C1 segment of cervical spinal cord (tissue), 14 donors: ENCODE measurements around the gene CIDEB.
"Not testable (repeated sequence)": the region's sequence is repeated elsewhere in the genome, so short reads cannot be mapped to it uniquely, and the experiment has no call there.

Source experiments
- DNase-seq, 14 donors: peaks; one replicate each; lab custom pipeline; 2025; lab: John Stamatoyannopoulos, UW

CIDEB gene, protein sequence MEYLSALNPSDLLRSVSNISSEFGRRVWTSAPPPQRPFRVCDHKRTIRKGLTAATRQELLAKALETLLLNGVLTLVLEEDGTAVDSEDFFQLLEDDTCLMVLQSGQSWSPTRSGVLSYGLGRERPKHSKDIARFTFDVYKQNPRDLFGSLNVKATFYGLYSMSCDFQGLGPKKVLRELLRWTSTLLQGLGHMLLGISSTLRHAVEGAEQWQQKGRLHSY

DNA sequence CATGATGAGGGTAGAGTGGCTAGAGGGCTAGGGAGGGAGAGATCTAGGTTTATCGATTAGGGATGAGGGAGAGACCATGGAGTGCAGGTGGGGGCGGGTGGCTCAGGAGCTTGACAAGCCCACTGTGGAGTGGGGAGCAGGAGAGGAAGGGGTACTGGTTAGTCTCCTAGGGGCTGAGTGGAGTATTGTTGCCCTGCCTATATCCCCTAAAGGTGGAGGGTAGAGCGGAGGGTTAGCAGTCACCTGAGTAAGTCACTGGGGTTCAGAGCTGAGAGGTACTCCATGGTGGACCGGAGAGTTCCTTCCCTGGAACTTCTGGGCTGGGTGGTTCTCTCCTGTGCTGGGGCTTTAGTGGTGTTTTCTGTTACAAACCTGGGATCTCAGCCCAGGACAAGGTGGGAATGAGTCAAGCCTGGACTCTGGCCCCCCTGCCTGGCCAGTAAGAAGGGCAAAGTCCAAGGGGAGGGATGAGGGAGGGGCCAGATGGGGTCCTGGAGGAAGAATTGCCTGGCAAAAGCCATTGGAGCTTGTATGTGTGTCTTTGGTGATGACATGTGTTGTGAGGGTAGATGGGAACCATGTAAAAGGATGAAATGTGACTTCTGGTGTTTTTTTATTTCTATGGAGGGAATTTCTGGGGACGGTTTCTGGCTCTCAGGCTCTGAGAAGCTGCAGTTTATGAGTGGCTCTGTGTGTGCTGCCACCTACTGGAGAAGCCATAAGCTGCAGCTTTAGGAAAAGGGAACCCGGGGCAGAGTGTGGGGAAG is at the start of gene CIDEB:
TSS of gene CIDEB (minus strand) at position 403 of the 767 bp plus-strand sequence. CDS start at position 284, 119 bp downstream.
- DNase-seq = peak in 5 of 14 donors; percentile 9 to 61 (median 26)

DNA sequence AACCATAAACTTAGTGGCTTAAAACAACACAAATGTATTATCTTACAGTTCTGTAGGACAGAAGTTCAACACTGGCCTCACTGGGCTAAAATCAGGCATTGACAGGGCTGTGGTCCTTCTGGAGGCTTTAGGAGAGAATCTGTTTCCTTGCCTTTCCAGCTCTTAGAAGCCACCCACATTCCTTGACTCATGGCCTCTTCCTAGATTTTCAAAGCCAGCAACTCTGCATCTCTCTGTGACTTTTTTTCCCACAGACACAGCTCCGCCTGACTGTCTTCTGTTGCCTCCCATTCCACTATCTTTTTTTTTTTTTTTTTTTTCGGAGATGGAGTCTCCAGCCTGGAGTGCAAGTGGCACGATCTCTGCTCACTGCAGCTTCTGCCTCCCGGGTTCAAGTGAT is 48.4 kb upstream of the CIDEB start:
- no peak for DNase-seq

DNA sequence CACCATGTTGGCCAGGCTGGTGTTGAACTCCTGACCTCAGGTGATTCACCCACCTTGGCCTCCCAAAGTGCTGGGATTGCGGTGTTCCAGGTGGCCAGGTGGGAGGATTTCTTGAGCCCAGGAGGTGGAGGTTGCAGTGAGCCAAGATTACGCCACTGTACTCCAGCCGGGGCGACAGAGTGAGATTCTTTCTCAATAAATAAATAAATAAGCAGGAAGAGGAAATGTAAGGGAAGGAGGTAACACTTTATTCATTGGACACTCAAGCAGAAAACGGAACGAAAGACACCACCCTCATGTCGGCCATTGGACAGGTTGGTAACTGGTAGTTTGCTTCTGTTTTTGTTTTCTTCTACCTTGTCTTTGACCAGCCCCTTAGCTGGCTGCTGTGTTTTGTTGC is 47.2 kb upstream of the CIDEB start:
- no peak for DNase-seq

DNA sequence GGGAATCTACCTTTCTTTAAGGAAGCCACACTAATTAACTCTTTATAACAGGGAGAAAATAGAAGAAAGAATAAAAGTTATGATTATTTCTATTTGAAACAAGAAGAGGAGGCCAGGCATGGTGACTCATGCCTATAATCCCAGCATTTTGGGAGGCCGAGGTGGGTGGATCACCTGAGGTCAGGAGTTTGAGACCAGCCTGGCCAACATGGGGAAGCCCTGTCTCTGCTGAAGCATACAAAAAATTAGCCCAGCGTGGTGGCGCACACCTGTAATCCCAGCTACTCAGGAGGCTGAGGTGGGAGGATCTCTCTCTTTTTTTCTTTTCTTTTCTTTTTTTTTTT is 46.7 kb upstream of the CIDEB start:
- not testable (repeated sequence) for DNase-seq

DNA sequence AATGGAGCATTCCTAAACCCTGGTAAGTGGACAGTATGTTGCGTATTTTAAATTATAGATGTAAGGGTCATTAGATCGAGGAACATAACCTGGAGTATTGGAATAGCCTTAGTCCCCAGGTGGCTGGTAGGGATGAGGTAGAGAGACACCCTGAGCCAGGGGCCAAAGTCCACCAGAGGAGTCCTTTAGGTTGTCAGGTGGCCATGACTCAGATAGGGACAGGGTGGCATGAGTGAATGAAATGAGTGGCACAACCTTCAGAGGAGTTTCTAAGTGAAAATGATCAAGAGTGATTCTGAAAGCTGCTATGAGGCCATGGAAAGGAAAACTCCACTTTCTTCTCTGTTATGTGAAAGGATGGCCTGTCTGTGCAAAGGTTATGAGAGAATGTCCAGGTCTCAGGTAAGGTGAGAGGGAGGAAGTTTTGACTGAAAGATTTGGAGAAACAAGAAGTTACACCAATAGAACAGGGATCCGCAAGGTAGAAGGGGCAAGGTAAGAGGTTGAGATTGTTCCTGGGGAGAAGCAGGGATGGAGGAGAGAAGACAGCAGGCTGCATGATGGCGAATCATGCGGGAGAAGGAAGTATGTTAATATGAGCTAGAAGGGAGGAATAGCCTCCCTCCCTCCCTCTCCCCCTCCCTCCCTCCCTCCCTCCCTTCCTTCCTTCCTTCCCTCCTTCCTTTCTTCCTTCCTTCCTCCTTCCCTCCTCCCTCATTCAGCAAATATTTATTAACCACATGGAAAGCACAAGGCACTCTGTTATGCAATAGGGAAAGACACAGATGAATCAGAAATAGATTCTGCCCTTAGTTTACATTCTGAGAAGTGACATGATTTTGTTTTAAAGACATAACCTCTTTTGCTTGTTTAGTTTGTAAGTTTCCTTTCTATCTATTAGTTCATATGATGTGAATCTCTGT is 46.0 kb upstream of the CIDEB start:
- no peak for DNase-seq

DNA sequence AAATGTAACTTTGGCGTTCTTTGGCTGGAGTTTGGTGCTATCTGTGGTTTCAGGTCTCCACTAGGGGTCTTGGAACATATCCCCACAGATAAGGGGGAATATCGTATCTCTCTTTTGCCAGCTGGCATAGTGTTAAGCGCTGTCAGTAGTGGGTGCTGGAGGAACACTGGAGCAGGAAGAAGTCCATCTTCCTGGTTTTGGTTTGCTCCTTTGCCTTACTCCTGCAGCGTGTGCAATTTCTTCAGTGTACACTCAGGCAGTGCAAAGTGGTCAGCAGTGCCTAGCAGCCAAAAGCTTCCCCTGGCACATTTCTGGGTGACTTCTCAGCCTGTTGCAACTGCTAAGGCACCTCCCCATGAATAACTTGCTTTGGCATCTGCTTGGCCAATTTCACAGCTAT is 43.7 kb upstream of the CIDEB start:
- DNase-seq = no peak

DNA sequence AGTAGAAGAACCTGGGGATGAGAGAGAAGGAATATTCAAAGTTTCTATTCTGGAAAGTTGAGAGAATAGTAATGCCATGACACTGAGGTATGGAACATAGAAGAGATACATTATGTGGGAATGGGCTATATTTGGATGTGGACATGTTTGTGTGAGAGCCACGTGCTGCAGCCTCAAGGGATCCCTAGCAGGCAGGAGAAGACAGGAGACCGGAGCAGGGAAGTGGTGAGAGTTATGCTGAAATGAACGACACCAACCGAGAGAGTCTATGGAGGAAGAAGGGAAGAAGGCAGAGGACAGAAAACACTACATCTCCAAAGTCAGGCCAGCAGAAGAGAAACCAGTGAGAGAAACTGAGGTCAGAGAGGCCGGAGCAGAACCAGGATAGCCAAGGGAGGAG is 42.0 kb upstream of the CIDEB start:
- no peak for DNase-seq

DNA sequence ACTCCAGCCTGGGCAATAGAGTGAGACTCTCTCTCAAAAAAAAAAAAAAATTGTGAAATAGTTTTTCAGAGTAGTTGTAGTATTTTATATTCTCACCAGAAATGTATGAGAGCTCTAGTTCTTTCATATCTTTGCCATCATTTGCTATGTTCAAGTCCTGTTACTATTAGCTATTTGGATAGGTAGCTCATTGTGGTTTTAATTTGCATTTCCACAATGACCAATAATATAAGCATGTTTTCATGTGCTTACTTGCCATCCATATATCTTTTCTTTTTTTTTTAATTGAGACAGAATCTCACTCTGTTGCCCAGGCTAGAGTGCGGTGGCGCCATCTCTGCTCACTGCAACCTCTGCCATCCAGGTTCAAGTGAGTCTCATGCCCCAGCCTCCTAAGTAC is 40.4 kb upstream of the CIDEB start:
- no peak for DNase-seq

DNA sequence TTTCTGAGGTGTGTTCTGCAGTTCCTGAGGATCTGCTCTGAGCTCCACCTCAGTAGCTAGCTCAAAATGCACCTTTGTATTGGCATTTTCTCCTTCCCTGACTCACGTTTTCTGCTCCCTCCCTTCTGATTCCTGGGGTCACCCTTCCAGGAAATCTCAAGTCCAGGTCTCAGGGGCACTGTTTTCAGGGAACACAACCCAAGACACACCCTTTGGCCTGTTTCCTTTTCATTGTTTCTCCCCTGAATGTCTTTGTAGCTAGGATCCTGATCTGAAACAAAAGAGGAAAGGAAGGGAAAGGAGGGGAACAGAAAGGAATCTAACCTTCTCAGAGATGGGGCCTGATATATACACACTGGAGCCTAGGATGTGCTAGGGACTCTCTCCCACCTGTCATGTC is 39.4 kb upstream of the CIDEB start:
- no peak for DNase-seq

DNA sequence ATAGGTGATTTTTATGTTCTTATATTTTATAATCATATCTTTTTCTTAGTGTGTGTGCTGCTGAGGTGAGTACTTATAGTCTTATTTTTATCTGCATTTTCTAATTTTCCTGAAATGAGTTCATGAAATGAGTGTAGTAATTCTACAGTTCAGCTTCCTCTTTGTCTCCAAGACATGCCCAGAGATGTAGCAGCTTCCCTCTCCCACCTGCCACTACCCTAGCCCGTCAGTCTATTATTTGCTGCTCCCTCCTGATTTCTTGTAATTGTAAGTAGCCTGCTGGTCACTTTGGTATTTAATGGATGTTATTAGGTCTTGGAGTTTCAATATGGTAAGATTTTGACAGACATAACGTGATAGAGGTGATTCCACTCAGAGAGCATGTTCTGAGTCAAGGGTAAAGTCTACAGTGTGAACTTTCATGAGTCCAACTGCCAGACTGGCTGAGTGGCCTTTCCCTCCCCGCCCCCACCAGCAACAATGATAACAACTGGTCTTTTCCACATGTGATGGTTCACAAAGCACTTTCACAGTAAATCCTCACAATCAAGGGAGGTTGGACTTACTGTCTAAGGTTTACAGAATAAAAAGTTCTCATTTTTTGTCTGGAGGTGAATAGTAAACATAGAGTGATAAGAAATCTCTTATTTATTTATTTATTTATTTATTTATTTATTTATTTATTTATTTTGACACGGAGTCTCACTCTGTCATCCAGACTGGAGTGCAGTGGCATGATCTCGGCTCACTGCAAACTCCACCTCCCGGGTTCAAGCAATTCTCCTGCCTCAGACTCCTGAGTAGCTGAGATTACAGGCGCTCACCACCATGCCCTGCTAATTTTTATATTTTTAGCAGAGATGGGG is 36.3 kb upstream of the CIDEB start:
- DNase-seq = no peak

DNA sequence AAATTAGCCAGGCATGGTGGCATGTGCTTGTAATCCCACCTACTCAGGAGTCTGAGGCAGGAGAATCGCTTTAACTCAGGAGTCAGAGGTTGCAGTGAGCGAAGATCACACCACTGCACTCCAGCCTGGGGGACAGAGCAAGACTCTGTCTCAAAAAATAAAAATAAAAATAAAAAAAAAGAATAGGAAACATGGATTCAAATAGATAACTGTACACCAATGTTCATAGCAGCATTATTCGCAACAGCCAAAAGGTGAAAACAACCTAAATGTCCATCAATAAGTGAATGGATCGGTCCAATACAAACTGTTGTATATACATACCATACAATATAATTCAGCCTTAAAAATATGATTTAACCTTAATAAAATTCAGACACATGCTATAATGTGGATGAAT is 35.1 kb upstream of the CIDEB start:
- DNase-seq = no peak

DNA sequence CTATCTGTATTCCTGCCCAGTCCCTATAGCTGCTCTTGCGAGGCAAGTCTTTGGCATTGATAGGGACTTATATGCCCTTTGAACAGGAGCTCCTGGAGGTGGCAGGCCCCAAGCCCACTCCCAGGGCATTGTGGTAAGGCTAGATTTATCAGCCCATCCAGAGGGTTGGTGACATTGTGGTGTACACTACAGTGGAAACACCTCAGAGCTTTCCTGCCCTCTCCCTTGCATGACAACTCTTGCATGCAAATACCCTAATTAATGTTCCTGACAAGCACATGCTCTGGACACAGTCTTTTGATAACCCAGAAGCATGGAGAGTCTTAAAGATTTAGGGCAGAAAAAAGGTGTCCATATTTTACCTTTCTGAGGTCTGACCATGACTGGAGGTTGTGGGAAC is 32.8 kb upstream of the CIDEB start:
- DNase-seq = no peak

DNA sequence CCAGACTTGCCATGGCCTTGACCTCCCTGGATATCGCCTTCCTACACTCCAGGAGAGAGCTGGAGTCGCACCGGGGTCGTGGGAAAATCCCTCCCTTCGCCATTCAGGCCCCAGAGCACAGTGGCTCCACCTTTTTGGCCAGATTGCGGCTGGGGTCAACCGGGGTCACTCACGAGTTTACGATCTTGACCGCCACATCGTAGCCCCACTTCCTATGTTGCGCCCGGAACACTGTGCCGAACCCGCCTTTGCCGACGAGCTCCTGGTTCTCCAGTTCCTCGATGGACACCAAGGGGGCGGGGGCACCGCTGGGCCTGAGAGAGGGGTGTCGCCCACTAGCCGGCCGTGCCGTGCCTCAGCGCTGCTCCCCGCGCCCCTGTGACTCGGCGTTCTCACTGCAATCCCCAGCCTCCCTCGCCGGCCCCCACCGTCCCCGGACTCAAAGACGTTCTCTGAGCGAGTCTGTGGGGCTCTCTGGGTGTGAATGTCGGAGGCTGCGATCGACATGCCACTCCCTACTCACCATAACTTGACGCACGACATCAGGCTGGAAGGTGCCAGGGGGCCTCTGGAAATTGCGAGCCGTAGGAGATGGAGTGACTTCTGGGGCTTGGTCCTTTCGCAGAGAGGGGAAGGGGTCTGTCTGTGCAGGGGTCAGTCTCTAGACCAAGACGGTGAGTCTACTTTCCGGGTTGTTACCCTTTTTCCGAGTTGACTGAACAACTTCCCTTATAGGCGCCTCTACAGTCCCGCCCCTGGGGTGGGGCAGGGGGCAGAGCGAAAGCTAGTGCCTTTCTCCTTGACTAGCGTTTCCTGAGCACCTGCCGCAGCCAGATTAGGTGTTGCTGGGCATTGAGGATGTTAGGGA is 31.7 kb upstream of the CIDEB start, which contains the start of gene RIPK3:
TSS of gene RIPK3 (minus strand) at position 708 of the 868 bp plus-strand sequence. CDS start at position 543, 165 bp downstream.
- DNase-seq = no peak

DNA sequence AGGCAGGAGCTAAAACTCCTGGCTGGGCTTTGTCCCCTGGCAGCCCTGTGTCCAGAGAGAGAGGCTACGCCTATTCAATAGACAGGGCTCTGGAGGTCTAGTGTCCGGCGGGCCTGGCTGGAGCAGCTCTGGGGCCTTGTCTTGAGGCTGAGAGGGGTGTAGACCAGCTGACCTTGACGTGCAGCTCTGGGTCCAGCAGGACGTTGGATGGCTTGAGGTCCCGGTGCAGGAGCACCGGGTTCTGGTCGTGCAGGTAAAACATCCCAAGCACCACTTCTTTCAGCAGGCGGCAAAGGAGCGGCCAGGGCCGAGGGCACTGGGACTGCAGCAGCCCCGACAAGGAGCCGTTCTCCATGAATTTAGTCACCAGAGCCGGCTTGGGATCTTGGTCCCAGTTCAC is 31.1 kb upstream of the CIDEB start:
- no peak for DNase-seq

DNA sequence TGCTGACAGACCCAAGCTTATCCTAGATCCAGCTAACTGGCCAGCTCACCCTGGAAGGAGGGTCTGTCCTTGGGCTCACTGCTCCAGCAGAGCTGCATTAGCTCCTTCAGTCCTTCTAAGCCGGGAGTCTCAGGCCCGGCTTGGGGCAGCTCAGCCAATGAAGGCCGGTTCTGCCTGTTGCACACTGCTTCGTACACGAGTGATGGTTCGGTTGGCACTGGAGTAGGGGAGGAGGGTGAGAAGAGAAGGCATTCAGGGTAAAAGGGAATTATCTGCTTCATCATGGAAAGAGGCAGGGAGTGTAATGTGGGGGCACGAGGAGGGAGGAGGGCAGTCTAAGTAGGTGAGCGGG is 30.0 kb upstream of the CIDEB start:
- DNase-seq = no peak

DNA sequence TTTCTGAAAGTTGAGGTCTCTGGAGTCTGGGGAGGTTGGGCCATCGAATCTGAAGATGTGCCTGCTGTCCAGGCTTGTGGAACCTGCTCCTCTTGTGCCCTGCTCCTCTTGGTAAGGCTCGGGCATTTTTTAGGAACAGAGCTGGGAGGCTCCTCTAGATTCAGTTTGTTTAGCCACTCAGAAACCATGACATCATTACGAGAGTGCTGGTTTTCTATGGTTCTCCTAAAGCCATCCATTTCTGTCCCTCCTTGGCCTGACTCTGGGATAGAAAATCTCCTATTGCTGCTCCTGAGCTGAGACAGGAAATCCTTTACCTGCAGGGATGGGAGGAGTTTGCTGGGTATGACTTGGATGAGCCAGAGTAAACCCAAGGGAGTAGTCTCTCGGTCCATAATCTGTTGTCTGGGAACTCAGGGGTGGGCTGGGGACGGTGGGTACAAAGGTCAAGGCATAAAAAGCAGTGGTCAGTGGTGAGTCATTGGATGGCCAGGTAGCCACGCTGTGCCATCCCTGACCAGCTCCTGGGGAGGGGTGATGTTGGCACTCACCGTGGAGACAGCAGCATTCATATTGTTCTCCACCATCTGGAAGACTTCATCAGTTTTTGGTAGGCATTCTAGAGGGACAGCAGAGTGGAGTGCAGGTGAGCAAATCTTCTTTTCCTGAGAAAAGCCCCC is 29.5 kb upstream of the CIDEB start:
- no peak for DNase-seq

DNA sequence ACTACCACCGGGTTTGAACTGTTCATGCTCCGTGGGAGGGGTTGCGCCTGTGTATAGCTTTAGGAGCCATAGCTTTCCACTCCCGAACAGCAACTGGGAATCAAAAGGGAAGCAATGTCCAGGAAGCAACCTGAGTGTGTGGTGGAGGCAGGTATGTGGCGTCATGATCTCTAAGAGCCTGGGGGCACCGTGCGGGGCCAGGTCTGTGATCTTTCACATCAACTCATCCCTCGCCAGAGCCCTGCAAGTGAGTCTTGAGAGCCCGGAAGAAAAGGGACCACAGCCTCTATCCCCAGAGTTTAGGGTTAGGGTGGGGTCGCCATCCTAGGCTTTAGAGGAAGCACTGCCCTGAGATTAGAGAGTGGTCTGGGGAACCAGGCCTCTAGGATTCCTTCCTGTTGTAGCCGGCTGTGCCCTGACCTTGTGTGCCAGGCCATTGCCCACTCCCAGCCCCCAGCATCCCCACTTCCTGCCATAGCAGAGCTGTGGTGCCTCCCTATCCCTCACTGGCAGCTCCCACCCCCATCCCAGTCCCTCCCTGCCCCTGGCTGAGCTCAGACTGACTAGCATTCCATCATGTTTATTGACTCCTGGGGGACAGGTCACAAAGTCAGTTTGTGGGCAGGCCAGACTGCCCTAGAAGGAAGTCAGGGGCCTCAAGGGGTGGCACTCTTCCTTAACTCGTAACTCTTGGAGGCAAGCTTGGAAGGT is 27.8 kb upstream of the CIDEB start:
- no peak for DNase-seq

DNA sequence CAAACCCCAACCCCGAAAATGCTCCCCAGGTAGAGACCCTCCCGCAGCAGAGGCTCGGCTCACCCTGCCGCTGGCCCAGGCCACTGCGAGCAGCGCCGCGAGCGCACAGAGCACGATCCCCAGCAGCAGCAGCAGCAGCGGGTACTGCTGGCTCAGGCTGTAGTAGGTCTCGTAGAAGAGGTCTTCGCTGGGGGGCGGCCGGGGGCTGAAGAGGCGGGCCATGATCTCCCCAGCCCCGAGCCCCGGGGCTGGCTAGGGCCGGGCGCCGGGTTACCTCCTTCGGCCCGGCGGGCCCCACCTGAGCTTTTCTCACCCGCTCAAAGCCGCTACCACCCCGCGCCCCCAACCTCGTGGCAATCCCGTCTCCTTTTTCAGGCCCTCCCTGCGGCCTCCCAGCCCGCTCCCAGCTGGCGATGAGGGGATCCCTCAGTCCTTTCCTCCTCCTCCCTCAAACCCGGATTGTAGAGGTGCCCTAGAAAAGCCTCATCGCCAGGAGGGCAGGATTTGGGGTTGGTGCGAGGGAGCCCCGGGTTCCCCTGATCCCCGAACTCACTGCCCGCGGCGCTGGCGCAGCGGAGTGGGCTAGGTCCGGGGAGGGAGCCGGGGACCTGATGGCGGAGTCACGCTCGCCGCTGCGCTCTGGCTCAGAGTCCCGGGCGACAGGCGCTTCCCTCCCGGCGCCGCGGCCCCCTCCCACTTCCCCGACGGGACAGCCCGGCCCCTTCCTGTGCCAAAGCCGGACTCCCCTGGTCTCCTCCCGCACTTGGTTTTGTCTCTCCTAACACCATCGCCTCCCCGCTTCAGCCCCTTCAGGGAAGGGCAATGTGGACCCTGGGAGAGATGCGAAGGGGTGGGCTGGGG is 26.9 kb upstream of the CIDEB start, which contains the start of gene ADCY4:
TSS of gene ADCY4 (minus strand) at position 641 of the 861 bp plus-strand sequence. CDS start at position 222, 419 bp downstream.
- DNase-seq = no peak
